ENCODE data around the gene GSK3A.
A peak's percentile ranks its signal among the peaks of the same experiment; 100 is the strongest.

GSK3A gene

DNA sequence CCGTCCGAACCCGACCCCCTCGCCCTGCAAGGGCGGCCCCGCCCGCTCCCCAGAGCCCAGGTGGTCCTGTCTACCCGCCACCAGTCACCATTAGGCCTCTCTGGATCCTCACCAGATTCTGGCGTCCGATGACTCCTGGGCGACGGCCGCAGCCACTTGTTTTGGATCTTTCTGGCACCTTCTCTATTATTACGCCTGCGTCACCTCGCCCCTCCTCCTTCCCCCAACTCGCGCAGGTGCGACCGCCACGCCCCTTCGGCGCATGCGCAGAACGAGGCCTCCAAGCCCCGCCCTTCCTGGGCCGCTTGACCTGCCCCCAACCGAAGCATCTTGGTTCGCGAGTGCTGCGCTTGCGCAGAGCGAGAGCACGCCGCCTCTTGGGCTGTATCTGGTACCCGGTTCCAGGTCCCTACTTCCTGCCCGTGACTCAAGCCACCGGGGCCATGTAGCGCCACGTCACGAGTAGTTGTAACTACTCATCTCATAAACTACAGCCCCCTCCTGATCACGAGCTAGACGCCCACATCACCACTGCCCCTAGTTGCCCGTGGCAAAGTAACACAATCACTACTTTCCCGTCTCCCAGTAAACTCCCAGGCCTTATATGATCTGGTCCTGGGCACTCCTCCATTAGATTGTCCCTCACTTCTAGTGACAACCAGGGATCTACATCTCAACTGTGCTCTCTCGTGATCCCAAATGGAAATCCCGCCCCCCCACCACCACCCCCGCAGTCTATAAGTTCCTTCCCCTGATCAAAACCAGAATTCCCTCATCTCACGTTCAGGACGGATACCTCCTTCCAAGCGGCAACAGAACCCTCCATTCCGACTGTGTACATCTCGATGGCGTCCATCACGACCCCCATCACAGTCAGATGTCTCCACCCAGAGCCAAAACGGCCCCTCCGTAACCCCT, 24.6 kb downstream of the GSK3A start, which contains the start of gene DEDD2:
TSS of gene DEDD2 (minus strand) at position 158 of the 918 bp plus-strand sequence. CDS start 670 bp downstream, outside the sequence.
- TF ChIP-seq, protein P1, sequence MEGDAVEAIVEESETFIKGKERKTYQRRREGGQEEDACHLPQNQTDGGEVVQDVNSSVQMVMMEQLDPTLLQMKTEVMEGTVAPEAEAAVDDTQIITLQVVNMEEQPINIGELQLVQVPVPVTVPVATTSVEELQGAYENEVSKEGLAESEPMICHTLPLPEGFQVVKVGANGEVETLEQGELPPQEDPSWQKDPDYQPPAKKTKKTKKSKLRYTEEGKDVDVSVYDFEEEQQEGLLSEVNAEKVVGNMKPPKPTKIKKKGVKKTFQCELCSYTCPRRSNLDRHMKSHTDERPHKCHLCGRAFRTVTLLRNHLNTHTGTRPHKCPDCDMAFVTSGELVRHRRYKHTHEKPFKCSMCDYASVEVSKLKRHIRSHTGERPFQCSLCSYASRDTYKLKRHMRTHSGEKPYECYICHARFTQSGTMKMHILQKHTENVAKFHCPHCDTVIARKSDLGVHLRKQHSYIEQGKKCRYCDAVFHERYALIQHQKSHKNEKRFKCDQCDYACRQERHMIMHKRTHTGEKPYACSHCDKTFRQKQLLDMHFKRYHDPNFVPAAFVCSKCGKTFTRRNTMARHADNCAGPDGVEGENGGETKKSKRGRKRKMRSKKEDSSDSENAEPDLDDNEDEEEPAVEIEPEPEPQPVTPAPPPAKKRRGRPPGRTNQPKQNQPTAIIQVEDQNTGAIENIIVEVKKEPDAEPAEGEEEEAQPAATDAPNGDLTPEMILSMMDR (IDR thresholded peaks at IDR 0.05; ENCODE audit: low read depth, low read length) = no peak
- in situ Hi-C loops (cut with HindIII; ENCODE audit: low sequenced_read_pairs) = no loop called here

DNA sequence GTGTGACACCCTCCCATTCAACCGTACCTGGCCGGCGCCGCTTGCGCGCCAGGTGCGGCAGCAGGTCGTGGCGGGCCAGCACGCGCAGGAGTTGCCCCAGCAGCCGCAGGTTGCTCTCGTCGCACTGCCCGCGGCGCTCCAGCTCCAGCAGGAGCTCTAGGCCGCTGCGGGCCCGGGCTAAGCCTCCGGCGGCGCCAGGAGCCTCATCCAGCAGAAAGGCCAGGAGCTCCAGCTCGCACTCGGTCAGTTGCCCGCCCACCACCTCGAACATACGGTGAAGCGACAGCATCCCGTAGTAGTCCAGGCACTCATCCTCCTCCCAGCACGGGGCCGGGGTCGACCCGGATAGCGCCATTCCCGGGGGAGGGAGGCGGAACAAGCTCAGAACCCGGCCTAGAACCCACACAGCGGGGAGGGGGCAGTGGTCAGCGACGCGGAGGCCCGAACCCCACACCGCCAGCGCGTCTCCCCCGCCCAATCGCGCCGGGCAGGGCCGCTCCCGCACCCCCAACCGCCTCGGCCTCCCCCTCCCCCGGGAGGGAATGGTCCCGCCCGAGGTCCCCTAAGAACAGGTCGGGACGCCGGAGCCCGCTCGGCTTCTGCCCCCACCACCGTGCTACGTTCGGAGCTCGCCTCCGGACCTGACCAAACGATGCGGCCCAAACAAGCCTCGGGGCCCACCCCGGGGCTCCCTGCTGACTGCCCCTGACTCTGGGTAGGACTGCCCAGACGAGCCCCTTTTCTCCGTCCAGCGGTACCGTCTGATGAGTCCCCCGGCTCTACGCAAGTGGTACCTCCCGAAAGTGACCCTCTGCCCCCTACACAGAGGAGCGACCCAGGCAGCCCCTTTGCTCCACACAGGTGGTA, 25.5 kb downstream of the GSK3A start:
- TF ChIP-seq, protein P1 (IDR thresholded peaks at IDR 0.05; ENCODE audit: low read depth, low read length) = no peak
- in situ Hi-C loops (cut with HindIII; ENCODE audit: low sequenced_read_pairs) = no loop called here
- DNase-seq (ENCODE audit: low read depth, low spot score) = peak; percentile 42
- H3K4me3 ChIP-seq (ENCODE audit: low read depth, low read length) = peak overlapping the region; percentile 97

More for the DNA sequence above, 24.6 kb downstream of the GSK3A start, which contains the start of gene DEDD2:
- peak; percentile 96 for DNase-seq (ENCODE audit: low read depth, low spot score)
- peak within 1 kb of the TSS; percentile 97 for H3K4me3 ChIP-seq (ENCODE audit: low read depth, low read length)

DNA sequence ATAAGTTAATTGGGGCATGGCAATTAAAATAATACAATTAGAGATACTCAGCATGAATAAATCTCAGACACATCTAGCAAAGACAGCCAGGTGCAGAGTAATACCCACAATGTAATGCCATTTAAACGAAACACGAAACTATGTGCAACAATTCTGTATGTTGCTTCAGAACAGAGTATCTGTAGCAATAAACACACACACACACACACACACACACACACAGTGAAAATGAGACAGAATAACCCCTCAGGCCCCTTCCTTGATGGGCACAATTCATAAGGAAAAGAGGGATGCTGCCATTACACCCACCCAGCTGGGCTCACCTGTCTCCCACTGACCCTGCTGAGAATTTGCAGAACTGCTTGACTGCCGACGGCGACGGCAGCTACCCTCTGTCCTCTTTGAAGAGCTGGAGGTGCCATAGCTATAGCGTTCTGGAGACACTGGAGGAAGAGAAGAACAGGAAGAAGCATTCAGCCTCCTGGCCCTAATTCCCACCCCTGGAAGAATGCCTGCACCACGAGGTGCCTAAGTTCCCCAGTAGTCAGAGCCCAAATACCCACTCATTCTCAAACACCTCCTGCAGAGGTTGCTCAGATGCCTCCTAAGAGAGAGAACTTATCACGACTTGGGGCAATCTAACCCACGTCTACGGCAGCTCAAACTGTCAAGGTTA, 27.5 kb downstream of the GSK3A start:
- DNase-seq (ENCODE audit: low read depth, low spot score) = no peak
- no peak overlapping the region for H3K4me3 ChIP-seq (ENCODE audit: low read depth, low read length)
- TF ChIP-seq, protein P1 (IDR thresholded peaks at IDR 0.05; ENCODE audit: low read depth, low read length) = no peak
- in situ Hi-C loops (cut with HindIII; ENCODE audit: low sequenced_read_pairs) = no loop called here

DNA sequence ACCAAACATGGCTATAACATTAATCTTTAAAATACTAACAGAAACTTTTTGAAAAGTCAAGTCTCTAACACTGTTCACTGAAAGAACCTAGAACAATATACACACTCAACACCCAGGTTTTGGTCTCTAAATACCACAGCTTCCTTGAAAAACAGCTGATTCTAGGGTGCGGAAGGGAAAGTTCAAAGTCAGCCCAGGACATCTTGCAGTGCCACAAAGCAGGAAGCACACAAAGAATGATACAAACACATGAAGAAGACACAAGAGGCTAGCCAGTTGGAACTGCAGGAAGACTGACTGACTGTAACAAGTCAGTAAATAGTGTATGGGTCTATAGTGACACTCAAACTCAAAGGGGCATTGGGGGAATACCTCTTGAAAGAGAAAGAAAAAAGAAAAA, 29.5 kb downstream of the GSK3A start:
- DNase-seq (ENCODE audit: low read depth, low spot score) = no peak

DNA sequence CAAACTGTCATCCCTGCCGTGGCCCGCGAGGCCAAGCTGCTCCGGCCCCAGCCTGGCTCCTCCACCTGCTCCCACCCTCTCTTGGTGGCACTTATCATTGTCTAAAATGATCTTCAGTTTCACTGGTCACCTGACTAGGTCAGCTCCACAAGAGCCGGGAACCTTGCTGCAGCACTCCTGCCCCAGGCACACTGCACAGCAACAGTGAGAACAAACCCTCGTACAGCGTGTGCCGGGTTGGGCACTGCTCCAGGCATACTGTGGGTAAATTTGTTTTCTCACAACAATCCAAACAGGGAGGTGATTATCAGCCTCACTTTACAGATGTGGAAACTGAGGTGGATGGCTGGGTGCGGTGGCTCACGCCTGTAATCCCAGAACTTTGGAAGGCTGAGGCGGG, 33.8 kb downstream of the GSK3A start:
- DNase-seq (ENCODE audit: low read depth, low spot score) = no peak
- H3K4me3 ChIP-seq (ENCODE audit: low read depth, low read length) = no peak overlapping the region
- TF ChIP-seq, protein P1 (IDR thresholded peaks at IDR 0.05; ENCODE audit: low read depth, low read length) = no peak
- in situ Hi-C loops (cut with HindIII; ENCODE audit: low sequenced_read_pairs) = no loop called here

More for the DNA sequence above, 29.5 kb downstream of the GSK3A start:
- TF ChIP-seq, protein P1 (IDR thresholded peaks at IDR 0.05; ENCODE audit: low read depth, low read length) = no peak
- H3K4me3 ChIP-seq (ENCODE audit: low read depth, low read length) = no peak overlapping the region
- in situ Hi-C loops (cut with HindIII; ENCODE audit: low sequenced_read_pairs) = no loop called here

DNA sequence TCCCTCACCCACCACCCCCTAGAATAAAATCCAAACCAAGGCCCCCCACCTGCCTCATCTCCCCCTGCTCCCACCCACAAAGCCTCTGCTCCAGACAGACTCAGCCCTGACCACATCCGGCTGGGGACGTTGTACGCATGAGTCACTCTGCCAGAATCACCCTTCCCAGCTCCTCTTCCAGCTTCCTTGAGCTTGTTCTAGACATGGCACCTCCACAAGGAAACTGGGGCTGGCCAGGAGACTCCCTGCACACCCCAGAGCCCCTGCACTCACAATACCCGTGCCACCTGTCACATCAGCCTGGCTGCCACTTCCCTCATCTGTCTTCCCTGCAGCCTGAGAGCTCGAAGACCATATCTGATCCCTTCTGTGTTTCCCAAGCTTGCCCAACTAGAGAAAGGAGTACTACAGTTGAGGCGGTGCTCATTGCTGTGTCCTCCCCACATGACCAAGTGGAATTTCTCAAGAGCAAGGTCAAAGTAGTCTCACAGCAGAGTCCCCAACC, 34.6 kb downstream of the GSK3A start:
- TF ChIP-seq, protein P1 (IDR thresholded peaks at IDR 0.05; ENCODE audit: low read depth, low read length) = no peak
- peak; percentile 79 for DNase-seq (ENCODE audit: low read depth, low spot score)
- no peak overlapping the region for H3K4me3 ChIP-seq (ENCODE audit: low read depth, low read length)
- in situ Hi-C loops (cut with HindIII; ENCODE audit: low sequenced_read_pairs) = no loop called here
